HepG2 (cell line): Measurements from ENCODE around the gene LAMTOR2. TPM values are rescaled to one million over a fixed set of nuclear protein-coding genes. Genes with fewer than 3 reads are reported as not detected.

ENCODE experiments used
- DNMT1 ChIP-seq: sonication (generic); formaldehyde crosslinking; IDR thresholded peaks from 2 replicates; pipeline ENCODE4 v1.5.1; 2020; ENCODE audit warnings: mild to moderate bottlenecking, missing genetic modification reagents
- FOSL2 ChIP-seq: sonication (generic); formaldehyde crosslinking; IDR thresholded peaks from 2 replicates; pipeline ENCODE4 v1.4.0; 2020; ENCODE audit warnings: missing genetic modification reagents
- FUBP1 ChIP-seq: sonication (generic); formaldehyde crosslinking; IDR thresholded peaks from 2 replicates; pipeline ENCODE4 v1.5.1; 2020; ENCODE audit warnings: missing genetic modification reagents, mild to moderate bottlenecking, borderline replicate concordance
- GATA4 ChIP-seq: sonication (generic); IDR thresholded peaks from 2 replicates; pipeline ENCODE4 v1.6.1; 2016; ENCODE audit warnings: antibody characterized with exemption, low read depth, borderline replicate concordance
- GATAD1 ChIP-seq: IDR thresholded peaks from 2 replicates; pipeline ENCODE4 v1.6.1; 2016; ENCODE audit warnings: missing genetic modification reagents, missing compliant biosample characterization
- HNRNPLL ChIP-seq: fragments of 200-400 bp; formaldehyde crosslinking; IDR thresholded peaks from 2 replicates; pipeline ENCODE4 v1.6.1; 2017; ENCODE audit warnings: mild to moderate bottlenecking, low read depth, low read length; ENCODE audit not compliant: poor library complexity, severe bottlenecking
- IKZF5 ChIP-seq: IDR thresholded peaks from 2 replicates; pipeline ENCODE4 v1.6.1; 2018; ENCODE audit warnings: missing genetic modification reagents, mild to moderate bottlenecking, missing compliant biosample characterization
- MTF1 ChIP-seq: sonication (generic); formaldehyde crosslinking; IDR thresholded peaks from 2 replicates; pipeline ENCODE4 v1.5.0; 2020; ENCODE audit warnings: missing genetic modification reagents
- MXD4 ChIP-seq: IDR thresholded peaks from 2 replicates; pipeline ENCODE4 v1.6.1; 2016; ENCODE audit warnings: mild to moderate bottlenecking, missing biosample characterization, missing genetic modification reagents
- PCBP1 ChIP-seq: fragments of 200-400 bp; formaldehyde crosslinking; IDR thresholded peaks from 2 replicates; pipeline ENCODE4 v1.6.1; 2017; ENCODE audit warnings: mild to moderate bottlenecking, low read depth, low read length, borderline replicate concordance
- REXO4 ChIP-seq: sonication (generic); formaldehyde crosslinking; IDR thresholded peaks from 2 replicates; pipeline ENCODE4 v1.8.0; 2022; ENCODE audit warnings: missing genetic modification reagents, mild to moderate bottlenecking, borderline replicate concordance
- SOX6 ChIP-seq, 2 experiments: fragments of 450-650 bp in 1 of 2; sonication (generic) in 1 of 2; formaldehyde crosslinking in 1 of 2; IDR thresholded peaks; 2 replicates each; pipeline versions ENCODE4 v1.4.0 to v1.6.1; 2017 to 2020; ENCODE audit warnings: antibody characterized with exemption in 1 of 2, mild to moderate bottlenecking in 1 of 2, missing genetic modification reagents in 1 of 2
- SP4 ChIP-seq: sonication (generic); formaldehyde crosslinking; IDR thresholded peaks from 2 replicates; pipeline ENCODE4 v1.8.1; 2023; ENCODE audit warnings: mild to moderate bottlenecking, missing genetic modification reagents
- TBP ChIP-seq: sonication (generic); formaldehyde crosslinking; IDR thresholded peaks from 2 replicates; pipeline ENCODE4 v1.5.0; 2020; ENCODE audit warnings: missing genetic modification reagents
- ZNF160 ChIP-seq: sonication (generic); formaldehyde crosslinking; IDR thresholded peaks from 2 replicates; pipeline ENCODE4 v1.8.0; 2022; ENCODE audit warnings: mild to moderate bottlenecking, inconsistent platforms, missing genetic modification reagents
- ZNF280B ChIP-seq: sonication (generic); formaldehyde crosslinking; IDR thresholded peaks from 2 replicates; pipeline ENCODE4 v1.5.0; 2020; ENCODE audit warnings: missing genetic modification reagents, mild to moderate bottlenecking, borderline replicate concordance
- ZNF331 ChIP-seq: sonication (generic); formaldehyde crosslinking; IDR thresholded peaks from 2 replicates; pipeline ENCODE4 v1.4.0; 2020; ENCODE audit warnings: missing genetic modification reagents
- ZNF570 ChIP-seq: sonication (generic); formaldehyde crosslinking; IDR thresholded peaks from 2 replicates; pipeline ENCODE4 v1.4.0; 2020; ENCODE audit warnings: mild to moderate bottlenecking, missing genetic modification reagents, borderline replicate concordance
- ZNF652 ChIP-seq: IDR thresholded peaks from 2 replicates; pipeline ENCODE4 v1.6.1; 2016; ENCODE audit warnings: low read depth, borderline replicate concordance
- polyA plus RNA-seq, 8 experiments: library from polyadenylated mRNA; depleted of rRNA in 3 of 8; stranded (reverse) in 7 of 8; unstranded in 1 of 8; fragments of >200 nt; fragmentation: Illumina TruSeq in 4 of 8; extraction: Trizol in 4 of 8; gene quantifications; 2 replicates each; pipeline versions ENCODE4 v1.2.1 to v1.2.3, GENCODE V29; 2011 to 2016; ENCODE audit warnings: low read depth in 4 of 8, missing spikeins in 1 of 8, mixed read lengths in 1 of 8; ENCODE audit not compliant: insufficient read depth in 1 of 8
- total RNA-seq, 5 experiments: library from RNA; depleted of rRNA; stranded (reverse); fragments of >200 nt; fragmentation: Illumina TruSeq; extraction: Trizol; gene quantifications; 2 replicates each; pipeline ENCODE4 v1.2.3, GENCODE V29; 2016; ENCODE audit warnings: low read depth in 1 of 5
- TF ChIP-seq, protein P1 (sequence below): conservative IDR thresholded peaks from 2 replicates; pipeline ENCODE4 v1.6.1; 2018; ENCODE audit warnings: missing genetic modification reagents
- TF ChIP-seq, protein P2 (sequence below): sonication (generic); formaldehyde crosslinking; IDR thresholded peaks from 2 replicates; pipeline ENCODE4 v1.5.0; 2020; ENCODE audit warnings: missing genetic modification reagents

The LAMTOR2 gene
- total and polyA plus RNA-seq, 2 of the 13 experiments (the other 11 are each of a cell fraction or from before 2014, with no cell fraction given) = 36.5 to 66.4 TPM

- TF ChIP-seq, protein P1, sequence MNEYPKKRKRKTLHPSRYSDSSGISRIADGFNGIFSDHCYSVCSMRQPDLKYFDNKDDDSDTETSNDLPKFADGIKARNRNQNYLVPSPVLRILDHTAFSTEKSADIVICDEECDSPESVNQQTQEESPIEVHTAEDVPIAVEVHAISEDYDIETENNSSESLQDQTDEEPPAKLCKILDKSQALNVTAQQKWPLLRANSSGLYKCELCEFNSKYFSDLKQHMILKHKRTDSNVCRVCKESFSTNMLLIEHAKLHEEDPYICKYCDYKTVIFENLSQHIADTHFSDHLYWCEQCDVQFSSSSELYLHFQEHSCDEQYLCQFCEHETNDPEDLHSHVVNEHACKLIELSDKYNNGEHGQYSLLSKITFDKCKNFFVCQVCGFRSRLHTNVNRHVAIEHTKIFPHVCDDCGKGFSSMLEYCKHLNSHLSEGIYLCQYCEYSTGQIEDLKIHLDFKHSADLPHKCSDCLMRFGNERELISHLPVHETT (CRISPR knock-in tag) = peak; percentile 52; the same call in 1 of the 2 replicates
- TF ChIP-seq PCBP1 (peak; percentile 67; the same call in 1 of the 2 replicates), DNMT1 (CRISPR knock-in tag) (no peak), ZNF570 (CRISPR knock-in tag) (0 out of 2 replicates have a peak, but pooled peaks have one; percentile 34), MXD4 (CRISPR knock-in tag) (peak; percentile 70), HNRNPLL (peak; percentile 59), FUBP1 (peak; percentile 10; the same call in 1 of the 2 replicates), FOSL2 (CRISPR knock-in tag) (peak; percentile 54), IKZF5 (CRISPR knock-in tag) (peak; percentile 77; the same call in 1 of the 2 replicates), MTF1 (CRISPR knock-in tag) (peak; percentile 87), SP4 (CRISPR knock-in tag) (peak; percentile 76), TBP (0 out of 2 replicates have a peak, but pooled peaks have one; percentile 68), REXO4 (no peak), ZNF280B (CRISPR knock-in tag) (peak; percentile 35; the same call in 1 of the 2 replicates), GATA4 (0 out of 2 replicates have a peak, but pooled peaks have one; percentile 23), SOX6 (IDR thresholded peaks at IDR 0.05) (no peak), SOX6 (CRISPR knock-in tag; IDR thresholded peaks at IDR 0.05) (peak; percentile 74), ZNF331 (CRISPR knock-in tag) (peak; percentile 42; the same call in 1 of the 2 replicates), GATAD1 (CRISPR knock-in tag) (peak; percentile 88), ZNF160 (no peak), ZNF652 (CRISPR knock-in tag) (peak; percentile 99)
- TF ChIP-seq, protein P2, sequence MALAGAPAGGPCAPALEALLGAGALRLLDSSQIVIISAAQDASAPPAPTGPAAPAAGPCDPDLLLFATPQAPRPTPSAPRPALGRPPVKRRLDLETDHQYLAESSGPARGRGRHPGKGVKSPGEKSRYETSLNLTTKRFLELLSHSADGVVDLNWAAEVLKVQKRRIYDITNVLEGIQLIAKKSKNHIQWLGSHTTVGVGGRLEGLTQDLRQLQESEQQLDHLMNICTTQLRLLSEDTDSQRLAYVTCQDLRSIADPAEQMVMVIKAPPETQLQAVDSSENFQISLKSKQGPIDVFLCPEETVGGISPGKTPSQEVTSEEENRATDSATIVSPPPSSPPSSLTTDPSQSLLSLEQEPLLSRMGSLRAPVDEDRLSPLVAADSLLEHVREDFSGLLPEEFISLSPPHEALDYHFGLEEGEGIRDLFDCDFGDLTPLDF (CRISPR knock-in tag) = peak; percentile 65
Measured at GRCh38 chr1:156054500-156055280, at the start of gene LAMTOR2 (continued).
